GM19463 (cell line): Measurements from ENCODE around the gene SMIM45.
A peak's percentile ranks its signal among the peaks of the same experiment; 100 is the strongest.
"Not testable (repeated sequence)": the region's sequence is repeated elsewhere in the genome, so short reads cannot be mapped to it uniquely, and the experiment has no call there.

ENCODE experiments used
- ATAC-seq: cut with Tn5 transposase; IDR thresholded peaks from one replicate; pipeline ENCODE4 v1.9.1; 2021; ENCODE audit warnings: mild to moderate bottlenecking, moderate library complexity; ENCODE audit not compliant: unreplicated experiment

Gene SMIM45

DNA sequence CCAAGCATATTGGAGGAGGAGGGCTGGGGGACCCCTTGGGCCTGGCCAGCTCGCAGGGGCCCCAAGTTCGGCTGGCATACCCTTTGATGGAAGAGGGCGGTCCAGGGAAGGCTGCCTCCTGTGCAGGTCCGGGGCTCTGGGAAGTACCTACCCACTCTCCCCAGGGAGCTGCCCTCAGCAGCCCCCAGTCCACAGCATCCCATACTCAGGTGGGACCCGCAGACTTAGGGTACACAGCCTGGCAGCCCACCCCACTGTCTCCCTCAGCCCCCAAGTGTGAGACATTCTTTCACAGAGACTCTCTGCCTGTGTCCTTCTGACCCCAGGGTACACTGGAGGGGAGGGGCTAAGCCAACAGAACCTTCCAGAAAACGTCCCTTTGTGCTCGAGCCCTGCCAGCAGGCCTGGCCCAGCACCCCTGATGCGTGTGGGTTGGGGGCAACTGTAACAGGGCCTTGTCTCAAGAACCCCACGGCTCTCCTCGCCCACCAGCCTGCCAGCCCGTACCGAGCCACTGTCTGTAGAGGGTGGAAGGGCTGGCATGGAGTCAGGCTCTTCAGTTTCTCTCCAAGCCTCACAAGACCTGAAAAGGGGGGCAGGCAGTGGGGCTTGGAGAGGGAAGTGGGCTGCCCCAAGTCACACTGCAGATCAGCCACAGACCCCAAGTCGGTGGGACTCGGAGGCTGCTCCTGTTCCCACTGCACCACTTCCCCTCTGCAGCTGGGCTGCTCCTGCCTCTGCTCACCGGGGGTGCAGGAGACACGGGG lies 18.4 kb upstream of the SMIM45 start:
- ATAC-seq: no peak

DNA sequence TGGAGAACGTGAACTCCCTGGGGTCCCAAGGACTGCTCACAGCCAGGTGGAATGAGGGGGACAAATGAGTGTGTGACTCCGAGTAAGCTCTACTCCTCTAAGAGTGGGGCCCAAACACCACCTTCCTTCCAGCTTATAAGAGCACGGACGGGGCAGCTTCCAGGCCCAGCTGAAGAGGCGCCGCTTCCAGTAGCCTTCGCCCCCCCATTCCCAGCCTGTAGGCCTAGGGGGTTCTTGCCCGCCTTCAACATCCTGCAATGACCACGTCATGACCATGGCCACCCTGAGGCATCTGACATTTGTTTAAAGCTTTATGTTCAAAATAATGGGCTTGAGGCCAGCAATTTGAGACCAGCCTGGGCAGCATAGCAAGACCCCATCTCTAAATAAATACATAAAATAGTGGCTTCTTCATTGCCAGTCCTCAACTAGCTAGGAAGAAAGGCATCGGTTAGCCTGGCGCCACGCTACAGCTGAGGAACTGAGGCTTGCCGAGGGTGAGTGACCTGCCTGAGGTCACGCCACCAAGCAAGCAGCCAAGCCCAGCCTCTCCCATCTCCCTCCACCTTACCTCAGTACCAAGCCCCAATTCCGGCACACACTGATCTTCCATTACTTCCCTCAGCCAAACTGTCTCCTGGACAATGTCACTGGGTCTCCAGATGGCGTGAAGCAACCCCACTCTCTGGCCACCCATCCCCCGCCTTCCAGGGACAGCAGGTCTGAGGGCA lies 17.5 kb upstream of the SMIM45 start:
- no peak for ATAC-seq

DNA sequence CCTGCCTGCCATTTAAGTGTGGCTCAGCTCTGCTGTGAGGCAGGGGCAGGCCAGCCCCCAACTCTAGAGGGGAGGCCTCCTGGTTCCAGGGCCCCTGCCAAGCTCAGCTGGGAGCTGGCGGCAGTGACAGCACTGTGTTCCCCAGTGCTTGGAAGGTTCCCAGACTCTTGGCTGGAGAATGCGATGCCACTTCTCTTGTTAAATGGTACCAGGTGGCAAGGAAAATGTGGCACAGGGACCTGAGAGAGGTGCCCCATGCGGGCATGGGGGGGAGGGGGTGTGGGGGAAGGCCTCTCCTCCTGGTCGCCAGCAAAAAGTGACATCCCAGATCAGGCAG lies 17.0 kb upstream of the SMIM45 start:
- no peak for ATAC-seq

DNA sequence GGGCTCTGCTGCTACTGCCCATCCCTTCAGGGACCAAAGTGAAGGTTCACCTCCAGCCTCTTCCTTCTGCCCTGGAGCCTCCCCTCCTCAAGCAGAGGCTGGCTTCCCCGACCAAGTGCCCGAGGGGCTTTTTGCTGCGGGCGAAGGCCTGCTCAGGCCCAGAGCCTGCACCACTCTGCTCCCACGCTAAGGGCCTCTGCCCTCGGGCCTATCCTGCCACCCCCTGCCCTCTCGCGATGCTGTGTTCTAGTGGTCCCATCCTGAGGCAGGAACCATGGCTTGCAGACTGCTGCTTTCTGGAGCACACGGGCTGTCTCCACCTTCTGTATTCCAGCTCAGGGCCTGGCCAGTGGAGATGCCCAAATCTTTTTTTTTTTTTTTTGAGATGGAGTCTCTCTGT lies 16.4 kb upstream of the SMIM45 start:
- ATAC-seq: no peak

DNA sequence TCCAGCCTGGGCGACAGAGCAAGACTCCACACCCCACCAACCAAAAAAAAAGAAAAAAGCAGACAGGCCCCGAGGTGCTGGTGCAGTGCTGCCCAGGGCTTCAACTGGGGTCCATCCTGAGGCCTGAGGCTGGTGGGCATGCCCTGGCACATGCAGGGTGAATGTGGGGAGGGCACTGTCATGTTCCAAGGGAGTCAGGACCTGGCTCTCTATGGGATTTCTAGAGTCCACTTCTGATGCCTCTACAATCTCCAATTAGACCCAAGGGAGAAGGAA lies 15.1 kb upstream of the SMIM45 start:
- no peak for ATAC-seq

DNA sequence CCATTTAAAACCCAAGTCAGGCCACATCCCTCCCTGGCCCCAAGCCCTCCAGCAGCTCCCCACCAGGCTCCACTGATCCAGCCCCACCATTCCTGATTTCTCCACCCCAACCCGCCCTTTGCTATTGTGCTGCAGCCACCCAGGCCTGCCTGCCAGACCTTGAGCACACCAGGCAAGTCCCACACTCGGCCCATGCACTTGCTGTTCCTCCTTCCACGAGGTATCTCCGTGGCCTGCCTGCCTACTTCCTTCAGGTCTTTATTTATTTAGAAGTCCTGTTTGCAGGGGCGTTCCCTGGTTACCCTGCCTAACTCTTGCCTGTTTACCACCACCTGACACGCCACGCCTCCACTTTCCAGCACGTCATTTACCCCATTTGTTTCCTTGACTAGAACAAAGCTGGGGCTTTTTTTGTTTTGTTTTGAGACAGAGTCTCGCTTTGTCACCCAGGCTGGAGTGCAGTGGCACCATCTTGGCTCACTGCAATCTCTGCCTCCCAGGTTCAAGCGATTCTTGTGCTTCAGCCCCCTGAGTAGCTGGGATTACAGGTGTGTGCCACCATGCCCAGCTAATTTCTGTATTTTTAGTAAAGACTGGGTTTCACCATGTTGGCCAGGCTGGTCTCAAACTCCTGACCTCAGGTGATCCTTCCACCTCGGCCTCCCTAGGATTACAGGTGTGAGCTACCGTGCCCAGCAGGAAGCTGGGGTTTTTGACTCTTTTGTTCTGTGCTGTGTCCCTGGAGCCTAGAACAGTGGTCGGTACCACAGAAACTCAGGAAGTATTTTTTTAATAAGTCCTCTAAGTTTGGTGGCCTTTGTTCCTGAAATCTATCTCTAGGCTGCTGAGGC lies 11.7 kb upstream of the SMIM45 start:
- ATAC-seq: peak; percentile 57

DNA sequence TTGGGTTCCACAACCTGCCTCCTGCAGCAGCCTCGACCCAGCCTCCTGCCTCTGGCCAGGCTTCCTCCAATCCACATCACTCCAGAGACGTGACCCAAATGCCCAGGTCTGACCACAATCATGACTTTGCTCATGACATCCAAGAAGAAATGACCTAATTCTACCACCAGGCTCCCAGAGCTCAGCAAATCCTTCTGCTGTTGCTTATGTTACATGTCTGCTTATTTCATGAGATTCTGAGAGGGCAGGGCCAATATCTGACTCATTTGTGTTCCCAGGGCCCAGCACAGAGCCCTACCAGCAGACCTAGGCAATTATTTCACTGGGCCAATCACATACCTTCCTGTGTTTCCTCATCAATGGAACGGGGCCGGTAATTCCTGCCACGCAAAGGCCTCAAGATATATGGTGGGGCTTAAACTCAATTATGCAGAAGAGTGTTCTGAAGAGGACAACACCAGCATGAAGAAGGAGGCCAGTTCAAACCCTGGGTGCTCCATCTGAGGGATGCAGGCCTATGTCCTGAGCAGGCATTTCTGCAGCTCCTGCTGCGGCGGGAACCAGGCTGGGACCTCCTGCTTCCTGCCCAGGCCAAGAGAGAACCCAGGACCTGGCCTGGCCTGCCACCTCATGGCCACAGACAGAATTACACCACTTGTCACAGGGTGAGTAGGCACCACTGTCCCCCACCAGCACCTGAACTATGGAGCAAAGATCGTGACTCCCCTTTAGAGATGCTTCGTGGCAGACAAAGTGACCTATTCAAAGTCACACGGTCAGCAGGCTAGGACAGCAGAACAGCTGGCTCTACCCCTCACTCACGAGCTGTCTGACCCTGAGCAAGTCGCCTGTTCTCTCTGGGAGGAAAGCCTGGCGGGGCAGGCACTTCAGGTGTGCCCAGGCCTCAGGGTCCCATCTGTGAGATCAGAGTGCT lies 10.9 kb upstream of the SMIM45 start:
- no peak for ATAC-seq

DNA sequence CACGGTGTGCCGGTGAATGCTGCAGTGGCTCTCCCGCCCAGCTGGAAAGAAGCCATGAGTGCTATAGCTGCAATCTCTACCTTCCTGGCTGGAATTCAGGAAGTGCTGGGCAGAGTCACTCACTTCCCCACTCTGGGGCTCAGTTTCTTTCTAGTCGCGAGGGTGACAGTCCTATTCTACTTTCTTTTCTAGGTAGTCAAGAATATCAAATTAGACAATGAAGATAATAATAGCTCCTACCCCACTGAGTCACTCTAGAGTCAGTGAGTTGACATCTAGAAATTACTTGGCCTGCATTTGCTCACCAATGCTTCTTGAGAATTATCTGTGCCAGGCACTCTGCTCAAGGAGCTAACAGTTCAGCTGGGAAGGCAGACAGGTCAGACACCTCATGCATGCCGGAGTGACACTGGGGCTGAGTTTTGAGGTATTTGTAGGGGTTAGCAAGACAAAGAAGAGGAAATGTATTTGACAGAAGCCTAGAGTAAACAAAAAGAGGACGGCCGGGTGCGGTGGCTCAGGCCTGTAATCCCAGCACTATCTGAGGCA lies 8.2 kb upstream of the SMIM45 start:
- no peak for ATAC-seq

DNA sequence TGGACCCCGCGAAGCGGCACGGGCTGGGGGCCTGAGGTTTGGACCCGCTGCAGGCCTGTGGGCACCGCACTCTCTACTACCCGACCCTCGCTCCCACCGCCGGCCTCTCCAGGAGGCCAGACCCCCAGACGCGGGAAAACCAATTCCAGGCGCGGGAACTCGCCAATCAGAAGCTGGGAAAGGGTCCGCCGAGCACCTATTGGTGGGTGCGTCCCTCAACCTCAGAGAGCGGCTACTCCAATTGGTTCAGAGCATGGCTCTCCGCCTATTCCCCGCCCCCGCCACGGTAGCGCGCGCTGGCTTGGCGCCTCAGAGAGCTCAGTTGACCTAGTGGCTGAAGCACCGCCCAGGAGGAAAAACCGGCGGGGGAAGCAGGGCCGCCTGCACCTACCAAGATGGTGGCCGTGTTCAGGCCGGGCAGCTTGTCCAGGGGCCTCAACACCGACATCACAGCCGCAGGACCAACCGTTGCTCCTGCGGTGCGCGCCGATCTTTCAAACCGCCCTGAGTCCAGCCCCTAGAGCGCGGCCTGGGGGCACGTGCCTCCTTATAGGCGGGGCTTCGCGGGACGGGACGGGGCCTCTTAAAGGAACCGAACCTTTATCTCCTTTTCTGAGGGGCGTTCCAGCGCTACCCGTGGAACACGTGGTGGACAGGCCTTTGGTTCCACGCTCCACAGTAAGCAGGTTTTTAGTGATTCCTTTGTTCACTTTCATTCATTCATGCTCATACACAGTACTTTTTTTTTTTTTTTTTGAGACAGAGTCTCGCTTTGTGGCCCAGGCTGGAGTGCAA lies 5.1 kb upstream of the SMIM45 start, which contains the start of gene CENPM:
CENPM (minus strand) TSS at position 524 of the 795 bp plus-strand sequence; CDS start at position 448, 76 bp downstream.
- peak; percentile 79 for ATAC-seq

DNA sequence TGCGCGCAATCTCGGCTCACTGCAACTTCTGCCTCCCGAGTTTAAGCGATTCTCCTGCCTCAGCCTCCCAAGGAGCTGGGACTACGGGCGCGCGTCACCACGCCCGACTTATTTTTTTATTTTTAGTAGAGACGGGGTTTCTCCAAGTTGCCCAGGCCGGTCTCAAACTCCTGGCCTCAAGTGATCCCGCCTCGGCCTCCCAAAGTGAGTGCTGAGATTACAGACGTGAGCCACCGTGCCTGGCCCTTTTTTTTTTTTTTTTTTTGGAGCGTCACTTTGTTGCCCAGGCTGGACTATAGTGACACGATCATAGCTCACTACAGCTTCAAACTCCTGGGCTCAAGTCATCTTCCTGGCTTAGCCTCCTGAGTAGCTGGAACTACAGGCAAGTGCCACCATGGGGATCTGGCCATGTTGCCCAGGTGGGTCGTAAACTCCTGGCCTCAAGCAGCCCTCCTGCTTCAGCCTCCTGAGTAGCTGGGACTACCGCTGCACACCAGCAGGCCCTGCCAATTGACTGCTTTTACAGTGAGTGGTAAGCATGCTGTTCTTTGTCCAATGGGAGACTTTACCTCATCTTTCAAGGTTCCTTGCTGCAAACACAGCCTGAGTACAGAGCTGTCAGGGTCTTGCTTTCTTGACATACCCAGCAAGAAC lies 4.4 kb upstream of the SMIM45 start:
- ATAC-seq: no peak

DNA sequence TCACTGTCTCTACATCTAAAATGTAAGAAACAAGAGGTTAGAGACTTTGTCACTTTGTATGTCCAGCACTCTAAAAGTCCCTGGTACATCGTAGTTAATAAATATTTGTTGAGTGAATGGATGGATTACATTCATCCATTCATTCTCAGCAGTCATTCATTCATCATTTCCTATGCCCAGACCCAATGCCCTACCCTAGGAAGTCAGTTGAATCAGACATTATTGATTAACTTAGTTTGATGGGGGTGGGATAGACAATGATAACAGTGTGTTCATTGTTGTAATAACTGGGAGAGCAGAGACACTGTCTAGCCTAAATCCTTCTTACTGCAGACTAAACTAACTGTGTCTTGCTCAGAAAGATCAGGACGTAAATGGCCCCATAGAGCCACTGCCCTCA lies 3.8 kb upstream of the SMIM45 start:
- no peak for ATAC-seq

DNA sequence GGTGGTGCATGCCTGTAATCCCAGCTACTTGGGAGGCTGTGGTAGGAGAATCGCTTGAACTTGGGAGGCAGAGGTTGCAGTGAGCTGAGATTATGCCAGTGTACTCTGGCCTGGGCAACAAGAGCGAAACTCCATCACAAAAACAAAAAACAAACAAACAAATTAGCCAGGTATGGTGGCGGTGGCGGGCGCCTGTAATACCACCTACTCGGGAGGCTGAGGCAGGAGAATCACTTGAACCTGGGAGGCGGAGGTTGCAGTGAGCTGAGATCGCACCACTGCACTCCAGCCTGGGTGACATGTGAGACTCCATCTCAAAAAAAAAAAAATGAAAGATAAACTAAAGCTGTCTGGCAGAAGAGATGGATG lies 3.0 kb upstream of the SMIM45 start:
- ATAC-seq: not testable (repeated sequence)

DNA sequence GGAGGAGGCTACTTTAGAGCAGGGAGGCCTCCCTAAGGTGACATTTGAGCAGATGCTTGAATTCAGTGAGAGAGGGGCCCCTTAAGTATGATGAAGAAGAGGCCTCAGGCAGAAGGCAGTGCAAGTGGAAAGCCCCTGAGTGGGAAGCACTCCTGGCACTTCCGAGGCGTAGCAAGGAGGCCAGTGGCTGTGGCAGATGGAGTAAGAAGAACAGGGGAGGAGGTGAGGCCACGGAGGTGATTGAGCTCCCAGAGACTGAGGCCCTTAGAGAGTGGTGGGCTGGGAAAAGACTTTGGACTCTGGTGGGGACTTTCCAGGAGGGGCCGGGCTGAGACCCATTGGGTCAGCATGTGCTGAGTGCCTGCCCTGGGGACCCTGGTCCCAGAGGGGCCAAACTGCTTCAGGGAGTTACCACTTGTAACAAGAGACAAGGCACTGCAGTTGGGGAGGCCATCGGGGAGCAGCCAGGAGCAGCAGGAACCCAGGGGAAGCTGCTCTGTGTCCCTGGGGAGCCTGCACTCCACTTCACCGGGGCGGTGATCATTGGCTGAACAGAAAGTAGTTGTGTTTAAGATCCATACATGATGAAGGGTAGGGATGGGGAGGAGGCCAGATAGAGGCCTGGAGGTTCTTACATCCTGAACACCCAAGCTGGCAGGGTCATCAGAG lies 2.5 kb upstream of the SMIM45 start:
- ATAC-seq: peak; percentile 23

DNA sequence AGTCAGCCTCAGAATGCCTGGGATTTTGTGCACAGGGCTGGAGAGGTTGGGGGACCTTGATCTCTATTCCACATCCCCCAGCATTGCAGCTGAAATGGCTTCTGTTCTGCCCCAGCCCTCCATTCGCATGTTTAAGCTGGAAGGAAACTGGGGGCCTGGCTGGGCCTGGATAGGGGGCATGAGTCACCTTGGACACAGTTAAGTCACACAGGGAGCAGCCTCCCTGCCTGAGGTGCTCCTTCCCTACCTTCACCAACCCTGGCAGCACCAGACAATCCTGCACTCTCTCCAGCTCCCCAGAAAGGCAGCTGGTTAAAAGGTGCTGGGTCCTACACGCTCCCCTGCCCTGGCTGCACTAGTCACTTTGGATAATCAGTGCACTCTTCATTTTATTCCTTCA lies 763 bp downstream of the SMIM45 start:
- no peak for ATAC-seq

DNA sequence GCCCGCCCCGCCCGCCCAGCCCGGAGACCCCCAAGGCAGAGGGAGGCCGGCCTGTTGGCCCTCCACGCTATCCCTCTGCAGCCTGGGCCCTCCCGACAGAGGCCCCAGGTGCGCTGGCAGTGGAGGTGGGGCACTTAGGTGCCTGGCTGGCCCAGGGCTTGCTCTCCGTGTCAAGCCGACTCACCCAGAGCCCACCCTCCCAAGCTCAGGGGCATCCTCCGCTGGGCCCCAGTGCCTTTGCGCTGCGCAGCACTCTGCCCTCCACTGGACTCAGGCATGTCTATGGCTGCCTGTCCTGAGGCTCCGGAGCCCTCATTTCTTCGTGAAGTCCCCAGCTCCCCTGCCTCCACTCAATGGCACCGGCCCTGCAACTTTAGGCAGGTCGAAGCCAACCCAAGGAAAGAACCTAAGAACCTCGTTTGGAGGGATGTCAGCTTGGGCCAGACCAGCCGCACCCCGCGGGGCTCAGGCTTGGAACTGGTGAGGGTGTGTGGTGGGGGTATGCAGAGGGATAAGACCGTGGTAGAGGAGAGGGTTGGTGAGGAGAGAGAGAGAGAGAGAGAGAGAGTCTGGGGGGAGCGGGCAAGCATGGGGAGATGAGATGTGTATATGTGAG lies 6.1 kb downstream of the SMIM45 start:
- ATAC-seq: no peak

DNA sequence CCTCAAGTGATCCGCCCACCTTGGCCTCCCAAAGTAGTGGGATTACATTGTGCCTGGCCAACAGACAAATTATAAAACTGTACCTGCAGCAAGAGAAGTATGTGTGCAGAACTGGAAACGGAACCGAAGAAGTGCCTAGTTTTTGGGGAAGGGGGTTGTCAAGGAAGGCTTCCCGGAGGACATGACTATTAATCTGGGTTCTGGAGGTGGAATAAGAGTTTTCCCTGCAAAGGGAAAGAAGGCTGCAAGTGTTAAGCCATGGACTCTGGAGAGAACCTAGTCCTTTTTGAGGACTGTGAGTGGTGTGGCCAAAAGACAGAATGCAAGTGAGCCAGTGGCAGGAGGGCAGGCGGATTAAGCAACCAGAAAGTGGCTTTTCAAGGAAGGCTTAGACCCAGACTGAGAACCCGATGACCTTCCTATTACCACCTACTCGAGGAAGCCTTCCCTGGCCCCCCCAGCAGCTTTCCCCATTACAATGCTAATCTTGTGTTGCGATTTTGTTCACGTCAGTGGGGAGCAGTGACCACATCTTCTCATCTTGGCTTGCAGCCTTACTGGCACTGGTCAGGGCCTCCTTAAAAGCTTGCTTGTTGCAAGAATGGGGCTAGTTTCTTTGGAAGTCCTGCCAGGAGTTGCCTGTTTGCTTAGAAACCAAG lies 11.6 kb downstream of the SMIM45 start:
- no peak for ATAC-seq

DNA sequence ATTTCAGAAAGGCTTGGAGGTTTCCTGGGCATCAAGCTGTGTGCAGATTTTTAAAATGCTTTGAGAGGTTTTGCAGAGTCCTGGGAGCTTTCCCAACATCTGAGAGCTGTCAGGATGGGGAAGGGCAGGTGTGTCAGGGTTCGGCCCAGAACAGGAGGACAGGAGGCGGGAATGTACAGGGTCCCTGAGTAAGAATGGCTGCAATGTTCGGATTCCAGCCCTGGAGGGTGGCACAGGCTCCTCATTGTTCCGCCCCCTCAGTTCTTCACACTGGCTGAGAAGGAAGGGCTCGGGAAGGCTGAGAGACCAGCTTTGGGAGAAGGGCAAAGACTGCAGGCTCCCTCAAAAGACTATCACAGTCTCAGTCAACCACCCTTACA lies 12.2 kb downstream of the SMIM45 start:
- ATAC-seq: no peak

DNA sequence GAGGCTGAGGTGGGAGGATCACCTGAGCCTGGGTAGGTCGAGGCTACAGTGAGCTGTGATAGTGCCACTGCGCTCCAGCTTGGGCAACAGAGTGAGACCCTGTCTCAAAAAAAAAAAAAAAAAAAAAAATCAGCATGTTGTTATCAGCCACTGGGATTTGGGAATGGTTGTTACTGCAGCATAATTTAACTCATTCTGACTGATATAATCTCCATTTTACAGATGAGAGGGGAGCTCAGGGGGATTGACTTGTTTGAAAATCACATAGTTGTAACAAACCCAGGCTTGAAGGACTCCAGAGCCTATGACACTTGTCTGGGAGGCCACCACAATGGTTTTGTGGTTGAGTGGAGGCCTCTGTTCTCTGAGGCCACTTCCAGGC lies 14.3 kb downstream of the SMIM45 start:
- ATAC-seq: no peak
